Activated CD4-positive, alpha-beta T cell treated with anti-CD3 and anti-CD28 coated beads for 4 hours (primary cell): ENCODE measurements around the gene LSAMP.

Experiments
- DNase-seq, 2 donors: peaks; one replicate each; pipeline ENCODE4 v3.0.0-alpha.2; 2020

Gene LSAMP

GRCh38 chr3:116285781-116286421 lies 159.4 kb downstream of the LSAMP start:
- no peak for DNase-seq

- no peak for DNase-seq
Observed at GRCh38 chr3:116281313-116282143, 163.8 kb downstream of the LSAMP start.

- DNase-seq: no peak
Observed at GRCh38 chr3:116280130-116280740, 165.1 kb downstream of the LSAMP start.

- no peak for DNase-seq
Observed at GRCh38 chr3:116276675-116277074, 168.6 kb downstream of the LSAMP start.

GRCh38 chr3:116270056-116270455 lies 175.2 kb downstream of the LSAMP start:
- no peak for DNase-seq

- DNase-seq: no peak
Observed at GRCh38 chr3:116267116-116267515, 178.2 kb downstream of the LSAMP start.

GRCh38 chr3:116265976-116266584 lies 179.2 kb downstream of the LSAMP start:
- DNase-seq: no peak

GRCh38 chr3:116265320-116265695 lies 180.0 kb downstream of the LSAMP start:
- no peak for DNase-seq

GRCh38 chr3:116264546-116265319 lies 180.6 kb downstream of the LSAMP start:
- no peak for DNase-seq

GRCh38 chr3:116263842-116264545 lies 181.3 kb downstream of the LSAMP start:
- DNase-seq: no peak

GRCh38 chr3:116260491-116260890 lies 184.8 kb downstream of the LSAMP start:
- no peak for DNase-seq

- no peak for DNase-seq
Observed at GRCh38 chr3:116259984-116260383, 185.3 kb downstream of the LSAMP start.

- no peak for DNase-seq
Observed at GRCh38 chr3:116256843-116257485, 188.3 kb downstream of the LSAMP start.

- no peak for DNase-seq
Observed at GRCh38 chr3:116254541-116254940, 190.7 kb downstream of the LSAMP start.

GRCh38 chr3:116253511-116253910 lies 191.8 kb downstream of the LSAMP start:
- DNase-seq: no peak

GRCh38 chr3:116247605-116248004 lies 197.7 kb downstream of the LSAMP start:
- DNase-seq: no peak

GRCh38 chr3:116246406-116246980 lies 198.8 kb downstream of the LSAMP start:
- DNase-seq: no peak

- no peak for DNase-seq
Observed at GRCh38 chr3:116242825-116243224, 202.5 kb downstream of the LSAMP start.

GRCh38 chr3:116241677-116242076 lies 203.6 kb downstream of the LSAMP start:
- DNase-seq: no peak

- no peak for DNase-seq
Observed at GRCh38 chr3:116240261-116240660, 205.0 kb downstream of the LSAMP start.
